Thyroid gland (tissue), 4 donors: ENCODE data around the gene GALNT10.

Source experiments
- CTCF ChIP-seq, 6 experiments: fragments of 200-600 bp in 3 of 6; fragments of 450-650 bp in 3 of 6; sonication (generic) in 3 of 6; IDR thresholded peaks; one replicate each; pipeline ENCODE4 v1.5.1; 2016 to 2019; ENCODE audit warnings: antibody characterized with exemption in 6 of 6, mild to moderate bottlenecking in 2 of 6, inconsistent platforms in 1 of 6, moderate library complexity in 1 of 6
- POLR2A ChIP-seq, 2 donors: fragments of 450-650 bp; IDR thresholded peaks; one replicate each; pipeline ENCODE4 v1.6.1; 2017; ENCODE audit warnings: antibody characterized with exemption in 2 of 2, mild to moderate bottlenecking in 2 of 2, moderate library complexity in 1 of 2

- no peak for TF ChIP-seq CTCF (IDR thresholded peaks at IDR 0.05)
- TF ChIP-seq POLR2A (IDR thresholded peaks at IDR 0.05): no peak
These were observed 138.5 kb downstream of the GALNT10 start for GRCh38 chr5:154329062-154329461.
